Measurements from ENCODE around the gene DEFB132.

The DEFB132 gene

DNA sequence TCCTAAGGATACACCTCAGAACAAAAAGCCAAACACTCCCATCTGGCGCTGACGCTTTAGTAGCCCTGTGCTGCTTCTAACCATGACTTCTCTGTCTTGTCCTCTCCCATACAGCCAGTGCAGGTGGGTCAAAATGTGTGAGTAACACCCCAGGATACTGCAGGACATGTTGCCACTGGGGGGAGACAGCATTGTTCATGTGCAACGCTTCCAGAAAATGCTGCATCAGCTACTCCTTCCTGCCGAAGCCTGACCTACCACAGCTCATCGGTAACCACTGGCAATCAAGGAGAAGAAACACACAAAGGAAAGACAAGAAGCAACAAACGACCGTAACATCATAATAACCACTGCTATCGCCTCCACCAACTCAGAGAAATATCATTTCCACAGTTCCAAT lies 1.4 kb downstream of the DEFB132 start:
- H3K4me3 ChIP-seq (ENCODE audit: low read length): no peak overlapping the region
- peak; percentile 32 for DNase-seq (ENCODE audit: low read depth, low spot score)

GRCh38 chr20:259981-260380 lies 2.5 kb downstream of the DEFB132 start:
- no peak overlapping the region for H3K4me3 ChIP-seq (ENCODE audit: low read length)
- no peak for DNase-seq (ENCODE audit: low read depth, low spot score)

- no peak for DNase-seq (ENCODE audit: low read depth, low spot score)
- H3K4me3 ChIP-seq (ENCODE audit: low read length): no peak overlapping the region
These were observed 6.2 kb downstream of the DEFB132 start for GRCh38 chr20:263701-264100.

DNA sequence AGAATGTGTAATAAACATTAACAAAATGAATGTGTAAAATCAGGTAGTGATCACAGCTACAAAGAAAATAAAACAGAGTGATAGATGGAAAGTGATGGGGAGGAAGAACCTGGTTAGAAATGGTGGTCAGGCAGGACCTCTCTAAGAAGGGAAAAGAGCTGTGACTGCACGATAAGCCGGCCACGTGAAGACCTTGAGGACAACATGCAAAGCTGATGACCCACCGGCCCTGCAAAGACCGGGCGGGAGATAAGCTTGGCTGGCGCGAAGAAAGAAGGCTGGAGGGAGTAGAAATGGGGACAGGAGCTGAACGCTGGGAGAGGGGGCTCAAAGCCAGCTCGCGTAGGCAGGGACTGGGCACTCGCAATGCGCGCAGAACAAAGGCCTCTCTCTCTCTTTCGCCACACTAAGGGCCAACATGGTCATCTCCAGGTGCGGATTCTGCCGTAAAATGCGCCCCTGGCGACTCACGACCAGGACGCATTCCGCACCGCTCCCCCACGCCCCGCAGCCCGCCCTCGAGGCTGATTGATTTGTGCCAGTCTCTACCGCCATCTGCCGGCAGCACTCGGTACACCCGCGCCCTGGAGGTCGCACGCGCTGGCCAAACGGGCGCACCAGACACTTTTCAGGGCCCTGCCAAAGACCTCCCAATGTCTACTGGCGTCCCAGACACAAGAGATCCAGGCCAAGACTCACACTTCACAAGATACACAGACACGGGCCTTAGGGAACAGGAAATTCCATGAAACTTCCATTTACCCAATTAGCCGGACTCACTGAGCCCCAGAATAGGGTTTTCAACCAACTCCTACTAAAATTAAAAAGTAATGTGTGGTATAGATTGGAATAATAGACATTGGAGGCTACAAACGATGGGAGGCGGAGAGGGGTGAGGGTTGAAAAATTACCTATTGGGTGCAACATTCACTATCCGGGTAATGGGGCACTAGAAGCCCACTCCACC lies 9.4 kb downstream of the DEFB132 start:
- peak; percentile 74 for DNase-seq (ENCODE audit: low read depth, low spot score)
- peak overlapping the region; percentile 65 for H3K4me3 ChIP-seq (ENCODE audit: low read length)

DNA sequence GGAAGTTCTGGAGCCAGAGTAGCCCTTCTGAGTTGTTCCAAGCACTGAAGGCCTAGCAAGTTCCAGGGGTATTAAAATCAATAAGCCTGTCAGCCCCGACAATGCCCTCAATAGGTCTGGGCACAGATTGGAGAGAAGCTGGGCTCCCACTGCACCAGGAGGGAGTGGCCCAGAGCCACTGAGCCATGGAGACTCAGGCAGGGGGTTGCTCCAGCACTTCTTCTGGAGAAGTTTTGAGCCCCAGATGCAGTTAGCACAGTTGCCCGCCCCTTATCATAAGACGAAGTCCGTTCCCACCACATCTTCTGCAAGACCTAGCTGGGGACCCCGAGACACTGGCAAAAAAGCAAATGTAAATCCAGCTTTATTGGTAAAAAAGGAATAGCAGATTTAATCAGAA lies 13.0 kb downstream of the DEFB132 start:
- no peak overlapping the region for H3K4me3 ChIP-seq (ENCODE audit: low read length)
- no peak for DNase-seq (ENCODE audit: low read depth, low spot score)

DNA sequence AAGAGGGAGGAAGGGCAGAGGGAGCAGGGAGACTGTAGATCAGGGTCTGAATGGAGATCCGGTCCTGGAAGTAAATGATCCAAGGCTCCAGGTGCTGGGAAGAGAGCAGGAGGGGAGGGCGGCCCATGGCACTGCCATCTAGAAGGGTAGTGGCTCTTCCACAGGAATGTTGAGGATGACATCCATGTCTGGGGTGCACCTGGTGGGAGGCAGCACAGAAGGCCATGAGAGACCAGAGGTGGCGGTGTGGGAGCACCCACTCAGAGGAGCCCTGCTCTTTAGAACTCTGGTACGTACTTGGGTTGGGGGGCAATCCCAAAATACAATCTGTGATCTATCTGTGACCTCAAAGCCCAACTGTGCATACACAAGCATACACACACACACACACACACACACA lies 13.5 kb downstream of the DEFB132 start:
- H3K4me3 ChIP-seq (ENCODE audit: low read length): no peak overlapping the region
- no peak for DNase-seq (ENCODE audit: low read depth, low spot score)

- no peak for DNase-seq (ENCODE audit: low read depth, low spot score)
- H3K4me3 ChIP-seq (ENCODE audit: low read length): no peak overlapping the region
These were observed 14.0 kb downstream of the DEFB132 start for GRCh38 chr20:271528-271927.

- H3K4me3 ChIP-seq (ENCODE audit: low read length): no peak overlapping the region
- DNase-seq (ENCODE audit: low read depth, low spot score): no peak
These were observed 15.2 kb downstream of the DEFB132 start for GRCh38 chr20:272718-273117.

GRCh38 chr20:273884-274283 lies 16.4 kb downstream of the DEFB132 start:
- H3K4me3 ChIP-seq (ENCODE audit: low read length): no peak overlapping the region
- DNase-seq (ENCODE audit: low read depth, low spot score): no peak

DNA sequence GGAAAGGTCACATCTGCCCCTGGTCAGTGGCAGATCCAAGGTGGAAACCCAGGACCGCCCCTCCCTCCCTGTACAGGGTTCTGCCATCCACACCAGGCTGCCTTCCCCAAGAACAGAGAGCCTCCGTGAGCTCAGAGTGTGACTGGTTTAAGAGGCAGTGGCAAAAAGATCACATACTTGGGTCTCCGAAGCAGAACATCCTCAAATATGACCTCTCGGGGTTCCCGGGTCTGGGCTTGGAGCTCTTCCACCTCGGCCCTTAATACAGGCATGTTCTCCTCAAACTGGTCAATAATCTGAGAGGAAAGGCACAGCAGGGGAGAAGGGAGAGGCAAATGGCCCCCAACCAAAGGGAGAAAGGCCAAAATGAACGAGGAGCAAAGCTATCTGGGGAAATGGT lies 18.3 kb downstream of the DEFB132 start:
- H3K4me3 ChIP-seq (ENCODE audit: low read length): no peak overlapping the region

DNA sequence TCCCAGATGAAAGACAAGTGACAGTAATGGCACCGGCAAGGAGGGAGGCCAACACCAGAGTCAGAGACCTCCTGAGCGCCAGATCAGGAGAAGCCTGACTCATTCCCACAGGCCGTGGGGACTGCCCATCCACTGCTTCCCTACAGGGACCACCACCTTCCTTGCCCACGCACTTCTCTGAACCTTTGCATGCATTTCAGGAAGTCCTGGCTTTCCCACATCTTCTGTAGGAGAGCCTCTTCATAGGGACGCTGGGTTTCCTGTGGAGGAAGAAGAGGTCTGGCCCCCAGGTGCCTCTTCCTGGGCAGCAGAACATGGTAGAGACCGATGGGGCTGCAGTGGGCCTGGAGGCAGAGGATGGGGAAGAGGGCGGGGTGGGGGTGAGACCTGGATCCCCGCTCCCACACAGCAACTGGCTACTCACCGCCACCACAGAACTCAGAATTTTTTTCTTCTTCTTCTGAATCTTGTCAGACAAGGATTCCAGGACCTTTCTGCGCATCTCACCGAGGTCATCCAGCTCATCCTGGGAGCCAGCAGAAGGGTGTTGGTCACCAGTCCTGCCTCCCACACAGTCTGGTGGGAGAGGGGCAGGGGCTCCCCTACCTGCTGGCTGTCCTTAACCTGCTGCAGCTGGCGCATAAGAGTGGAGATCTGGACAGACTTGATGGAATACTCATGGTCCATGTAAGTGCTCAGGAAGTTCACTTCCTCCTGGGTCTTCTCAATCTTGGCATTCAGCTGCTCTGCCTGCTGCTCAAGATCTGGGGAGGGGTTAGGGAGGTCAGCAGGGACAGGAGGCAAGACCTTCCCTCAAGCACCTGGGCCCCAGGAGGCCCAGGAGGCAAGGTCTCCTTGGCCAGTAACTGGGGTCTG lies 19.3 kb downstream of the DEFB132 start:
- H3K4me3 ChIP-seq (ENCODE audit: low read length): no peak overlapping the region
- DNase-seq (ENCODE audit: low read depth, low spot score): no peak

More for the DNA sequence above, 18.3 kb downstream of the DEFB132 start:
- no peak for DNase-seq (ENCODE audit: low read depth, low spot score)

GRCh38 chr20:277496-277781 lies 19.9 kb downstream of the DEFB132 start:
- H3K4me3 ChIP-seq (ENCODE audit: low read length): no peak overlapping the region
- no peak for DNase-seq (ENCODE audit: low read depth, low spot score)

DNA sequence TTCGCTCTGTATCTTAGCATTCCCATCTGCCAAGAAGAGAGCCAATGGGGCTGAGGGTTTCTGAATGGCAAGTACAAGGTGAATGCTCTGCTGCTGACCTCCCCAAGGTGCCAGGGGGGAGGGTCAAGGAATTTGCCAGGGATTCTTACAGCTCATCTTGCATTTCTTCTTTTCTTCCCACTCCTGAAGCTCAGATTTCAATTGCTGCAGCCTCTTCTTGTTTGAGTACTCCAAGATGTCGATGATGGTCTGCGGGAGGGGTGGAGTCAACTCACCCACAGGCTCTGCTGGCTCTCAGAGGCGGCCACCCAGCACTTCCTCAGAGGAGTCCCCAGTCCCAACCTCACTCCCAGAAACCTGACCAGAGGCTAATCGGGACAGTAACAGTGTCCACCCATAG lies 20.7 kb downstream of the DEFB132 start:
- no peak overlapping the region for H3K4me3 ChIP-seq (ENCODE audit: low read length)
- DNase-seq (ENCODE audit: low read depth, low spot score): no peak

DNA sequence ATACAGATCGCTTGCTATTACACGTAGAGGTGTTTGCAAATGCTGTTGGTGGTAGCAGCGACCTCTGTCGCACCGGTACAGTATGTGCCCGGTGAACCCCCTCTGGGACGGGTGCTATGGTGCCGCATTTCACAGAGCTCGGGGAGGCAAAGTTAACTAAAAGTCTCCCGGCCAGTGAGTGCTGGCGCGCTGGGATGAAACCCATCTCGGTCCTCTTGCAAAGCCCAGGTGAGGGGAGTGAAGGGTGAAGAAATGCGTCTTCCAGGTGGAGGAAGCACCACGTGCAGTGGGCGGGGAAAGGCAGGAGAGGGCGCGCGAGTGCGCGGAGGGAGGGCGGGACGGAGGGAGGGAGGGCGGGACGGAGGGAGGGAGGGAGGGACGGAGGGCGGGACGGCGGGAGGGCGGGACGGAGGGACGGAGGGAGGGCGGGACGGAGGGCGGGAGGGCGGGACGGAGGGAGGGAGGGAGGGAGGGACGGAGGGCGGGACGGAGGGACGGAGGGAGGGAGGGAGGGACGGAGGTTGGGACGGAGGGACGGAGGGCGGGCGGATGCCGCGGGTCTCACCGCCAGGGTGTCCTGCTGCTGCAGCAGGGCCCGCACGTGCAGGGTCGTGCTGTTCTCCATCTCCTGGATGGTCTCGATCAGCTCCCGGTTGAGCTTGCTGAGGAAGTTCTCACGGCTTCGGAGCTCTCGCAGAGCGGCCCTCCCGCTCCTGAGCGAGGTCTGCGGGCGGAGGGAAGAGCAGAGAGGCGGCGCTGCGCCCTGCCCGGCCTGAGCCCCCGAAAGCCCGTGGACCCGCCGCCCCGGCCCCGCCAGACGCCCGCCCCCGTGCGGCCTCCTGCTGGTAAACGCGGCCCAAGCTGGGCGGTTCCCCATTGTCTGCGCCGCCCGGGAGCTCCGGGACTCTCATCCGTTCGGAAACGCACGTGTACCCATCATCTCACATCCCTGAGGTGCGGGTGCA lies 21.4 kb downstream of the DEFB132 start:
- H3K4me3 ChIP-seq (ENCODE audit: low read length): no peak overlapping the region
- DNase-seq (ENCODE audit: low read depth, low spot score): no peak

DNA sequence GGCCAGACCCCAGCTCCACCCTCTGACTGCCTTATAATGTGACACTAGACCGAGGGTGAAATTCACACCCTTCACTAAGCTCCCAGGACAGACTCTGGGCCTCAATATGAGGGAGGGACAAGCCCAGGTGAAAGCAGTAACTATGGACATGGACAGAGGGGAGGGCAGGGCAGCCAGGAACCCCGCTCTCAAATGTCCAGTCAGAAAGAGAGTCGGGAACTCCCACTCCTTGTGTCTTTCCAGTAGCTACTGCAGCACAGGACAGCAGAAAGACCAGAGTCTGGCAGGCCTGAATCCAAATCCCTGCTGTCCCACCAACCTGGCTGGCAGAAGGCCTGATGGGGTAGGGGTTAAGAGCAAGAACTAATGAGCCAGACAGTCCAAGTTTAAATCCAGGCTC lies 26.6 kb downstream of the DEFB132 start:
- H3K4me3 ChIP-seq (ENCODE audit: low read length): no peak overlapping the region
- DNase-seq (ENCODE audit: low read depth, low spot score): no peak

DNA sequence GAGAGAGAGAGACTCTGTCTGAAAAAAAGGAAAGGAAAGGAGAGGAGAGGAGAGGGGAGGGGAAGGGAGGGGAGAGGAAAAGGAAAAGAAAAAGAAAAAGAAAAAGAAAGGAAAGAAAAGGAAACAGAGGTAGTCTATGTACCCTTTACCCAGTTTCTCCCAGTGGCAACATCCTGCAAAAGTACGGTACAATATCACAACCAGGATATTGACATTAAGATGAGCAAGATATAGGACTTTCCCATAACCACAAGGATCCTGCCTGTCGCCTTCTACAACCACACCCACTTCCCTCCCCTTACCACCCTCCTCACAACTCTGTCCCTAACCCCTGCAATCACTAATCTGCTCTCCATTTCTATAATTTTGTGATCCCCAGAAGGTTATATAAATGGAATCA lies 29.0 kb downstream of the DEFB132 start:
- no peak overlapping the region for H3K4me3 ChIP-seq (ENCODE audit: low read length)
- DNase-seq (ENCODE audit: low read depth, low spot score): no peak

DNA sequence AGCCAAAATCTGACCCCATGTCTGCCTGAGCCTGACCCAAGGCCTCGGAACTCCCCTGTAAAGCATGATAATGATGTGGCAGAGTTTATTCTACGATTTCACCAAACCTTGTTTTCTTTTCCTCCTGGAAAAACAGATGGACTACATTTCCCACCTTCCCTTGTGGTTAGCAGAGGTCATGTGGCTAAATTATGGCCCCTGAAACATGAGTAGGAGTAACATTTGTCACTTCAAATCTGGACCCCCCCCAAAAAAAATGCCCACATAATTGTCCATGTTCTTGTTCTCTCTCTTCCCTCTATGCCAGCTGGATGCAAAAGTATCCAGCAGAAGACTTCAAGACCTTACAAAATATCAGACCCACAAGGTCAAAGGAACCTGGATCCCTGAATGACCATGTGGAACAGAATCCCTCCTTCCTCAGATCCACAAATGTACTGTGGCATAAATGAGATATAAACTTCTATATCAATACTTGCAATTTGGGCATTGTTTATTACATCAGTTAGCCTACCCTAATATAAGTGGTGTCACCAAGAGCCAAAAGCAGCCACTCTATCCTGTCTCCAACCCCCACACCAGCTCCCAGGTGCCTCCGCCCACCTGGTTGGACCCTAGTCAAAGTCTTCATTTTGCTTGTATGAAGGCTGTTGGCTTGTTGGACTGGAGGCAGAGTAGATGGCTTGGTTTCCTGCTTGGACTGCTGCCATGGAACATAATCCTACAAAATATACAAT lies 31.6 kb downstream of the DEFB132 start:
- peak overlapping the region; percentile 96 for H3K4me3 ChIP-seq (ENCODE audit: low read length)
- no peak for DNase-seq (ENCODE audit: low read depth, low spot score)

GRCh38 chr20:289693-290083 lies 32.2 kb downstream of the DEFB132 start:
- H3K4me3 ChIP-seq (ENCODE audit: low read length): peak overlapping the region; percentile 96
- no peak for DNase-seq (ENCODE audit: low read depth, low spot score)
